HFFc6 (cell line): ENCODE data around the gene GMPPB. TPM values are rescaled to one million over a fixed set of nuclear protein-coding genes. Genes with fewer than 3 reads are reported as not detected.

Experiments
- DNase-seq: peaks from one replicate; pipeline ENCODE4 v3.0.0-alpha.2; 2018
- H3K27ac Mint-ChIP-seq: 2 replicates; pipeline ENCODE4 v1.8.0; 2020; ENCODE audit warnings: mild to moderate bottlenecking, mixed read lengths
- H3K27me3 Mint-ChIP-seq: 2 replicates; pipeline ENCODE4 v1.8.0; 2021; ENCODE audit warnings: mild to moderate bottlenecking, moderate library complexity, mixed read lengths; ENCODE audit not compliant: insufficient read depth
- H3K36me3 Mint-ChIP-seq: 2 replicates; pipeline ENCODE4 v1.8.0; 2021; ENCODE audit warnings: low read depth, mixed read lengths
- H3K4me1 Mint-ChIP-seq: 2 replicates; pipeline ENCODE4 v1.8.0; 2020; ENCODE audit warnings: low read depth, mixed read lengths
- H3K4me3 Mint-ChIP-seq: 2 replicates; pipeline ENCODE4 v1.8.0; 2020; ENCODE audit warnings: mild to moderate bottlenecking, moderate library complexity, mixed read lengths
- H3K9me3 Mint-ChIP-seq: 2 replicates; pipeline ENCODE4 v1.8.0; 2020; ENCODE audit warnings: mild to moderate bottlenecking, mixed read lengths
- CTCF ChIP-seq: fragments of 200-600 bp; sonication (generic); IDR thresholded peaks from 2 replicates; pipeline ENCODE4 v1.5.0; 2021; ENCODE audit warnings: antibody characterized with exemption, mild to moderate bottlenecking
- total RNA-seq, 6 experiments: library from RNA; stranded (reverse); fragmentation: NEBNext Ultra II Directional; extraction: Animal tissue kit (Norgen Biotek cat#: 25700); gene quantifications; 2 replicates in 1 of 6; 3 replicates in 5 of 6; pipeline ENCODE4 v1.2.3, GENCODE V29; 2021

GMPPB gene
- total RNA-seq, 6 experiments from 2014 or later = 30.5 to 39.4 (median 34.8) TPM

- peaks cover 1% of the 10 kb centered on the region for H3K27me3 Mint-ChIP-seq
- H3K4me3 Mint-ChIP-seq = no peak overlapping the region
- no peak for TF ChIP-seq CTCF
- no peaks in the 10 kb centered on the region for H3K36me3 Mint-ChIP-seq
- H3K27ac Mint-ChIP-seq = no peak overlapping the region
- H3K4me1 Mint-ChIP-seq = peaks cover 12% of the 10 kb centered on the region
- H3K9me3 Mint-ChIP-seq = no peaks in the 10 kb centered on the region
- no peak for DNase-seq
Observed at GRCh38 chr3:49705390-49705960, 18.3 kb downstream of the GMPPB start.

GRCh38 chr3:49704629-49705028 lies 19.1 kb downstream of the GMPPB start:
- Mint-ChIP-seq H3K27ac (no peak overlapping the region), H3K27me3 (peaks cover 1% of the 10 kb centered on the region), H3K9me3 (no peaks in the 10 kb centered on the region), H3K36me3 (no peaks in the 10 kb centered on the region), H3K4me1 (peaks cover 12% of the 10 kb centered on the region), H3K4me3 (no peak overlapping the region)
- no peak for TF ChIP-seq CTCF
- DNase-seq = no peak

- H3K36me3 Mint-ChIP-seq = no peaks in the 10 kb centered on the region
- H3K27ac Mint-ChIP-seq = no peak overlapping the region
- no peak overlapping the region for H3K4me3 Mint-ChIP-seq
- DNase-seq = no peak
- no peak for TF ChIP-seq CTCF
- H3K9me3 Mint-ChIP-seq = no peaks in the 10 kb centered on the region
- peaks cover 1% of the 10 kb centered on the region for H3K27me3 Mint-ChIP-seq
- H3K4me1 Mint-ChIP-seq = peaks cover 12% of the 10 kb centered on the region
Observed at GRCh38 chr3:49703956-49704355, 19.8 kb downstream of the GMPPB start.

- Mint-ChIP-seq H3K9me3 (no peaks in the 10 kb centered on the region), H3K4me3 (no peak overlapping the region), H3K4me1 (peaks cover 12% of the 10 kb centered on the region), H3K27me3 (peaks cover 1% of the 10 kb centered on the region), H3K36me3 (no peaks in the 10 kb centered on the region), H3K27ac (no peak overlapping the region)
- DNase-seq = peak; percentile 61
- TF ChIP-seq CTCF = peak; percentile 91
Observed at GRCh38 chr3:49703443-49703927, 20.3 kb downstream of the GMPPB start.

GRCh38 chr3:49702672-49703071 lies 21.1 kb downstream of the GMPPB start:
- Mint-ChIP-seq H3K4me1 (peaks cover 10% of the 10 kb centered on the region), H3K9me3 (no peaks in the 10 kb centered on the region), H3K36me3 (no peaks in the 10 kb centered on the region), H3K27me3 (peaks cover 1% of the 10 kb centered on the region), H3K27ac (no peak overlapping the region), H3K4me3 (no peak overlapping the region)
- DNase-seq = no peak
- TF ChIP-seq CTCF = no peak
